ENCODE results near the gene EXOC6.

DNA sequence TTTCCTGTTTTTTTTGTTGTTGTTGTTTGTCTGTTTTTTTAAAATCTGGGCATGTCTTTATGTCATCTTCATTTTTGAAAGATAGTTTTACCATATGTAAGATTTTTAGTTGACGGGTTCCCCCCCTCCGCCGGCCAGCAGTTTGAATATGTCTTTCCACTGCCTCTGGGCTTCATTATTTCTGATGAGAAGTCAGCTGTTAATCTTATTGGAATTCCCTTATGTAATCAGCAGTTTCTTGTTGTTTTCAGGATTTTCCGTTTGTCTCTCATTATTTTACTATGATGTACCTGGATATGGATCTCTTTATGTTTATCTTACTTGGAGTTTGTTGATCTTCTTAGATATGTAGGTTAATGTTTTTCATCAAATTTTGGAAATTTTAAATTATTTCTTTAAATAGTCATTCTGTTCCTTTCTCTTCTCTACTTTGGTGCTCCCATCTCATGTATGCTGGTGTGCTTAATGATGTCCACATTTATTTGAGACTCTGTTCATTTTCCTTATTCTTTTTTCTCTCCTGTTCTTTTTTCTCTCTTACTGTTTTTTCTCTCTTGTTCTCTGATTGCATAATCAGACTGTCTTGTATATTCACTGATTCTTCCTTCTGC is 9.7 kb downstream of the EXOC6 start:
- TF ChIP-seq RARB (CRISPR knock-in tag; IDR thresholded peaks at IDR 0.05) (no peak), ISL1 (CRISPR knock-in tag; IDR thresholded peaks at IDR 0.05) (no peak), ESRRG (CRISPR knock-in tag; IDR thresholded peaks at IDR 0.05) (no peak), PPARA (CRISPR knock-in tag; IDR thresholded peaks at IDR 0.05; ENCODE audit: borderline replicate concordance) (no peak), TOX (CRISPR knock-in tag; IDR thresholded peaks at IDR 0.05; ENCODE audit: borderline replicate concordance) (no peak), ZFP30 (CRISPR knock-in tag; IDR thresholded peaks at IDR 0.05) (no peak), SNAI2 (CRISPR knock-in tag; IDR thresholded peaks at IDR 0.05) (no peak), ZNF8 (CRISPR knock-in tag; IDR thresholded peaks at IDR 0.05) (no peak)
- TF ChIP-seq, protein P1, sequence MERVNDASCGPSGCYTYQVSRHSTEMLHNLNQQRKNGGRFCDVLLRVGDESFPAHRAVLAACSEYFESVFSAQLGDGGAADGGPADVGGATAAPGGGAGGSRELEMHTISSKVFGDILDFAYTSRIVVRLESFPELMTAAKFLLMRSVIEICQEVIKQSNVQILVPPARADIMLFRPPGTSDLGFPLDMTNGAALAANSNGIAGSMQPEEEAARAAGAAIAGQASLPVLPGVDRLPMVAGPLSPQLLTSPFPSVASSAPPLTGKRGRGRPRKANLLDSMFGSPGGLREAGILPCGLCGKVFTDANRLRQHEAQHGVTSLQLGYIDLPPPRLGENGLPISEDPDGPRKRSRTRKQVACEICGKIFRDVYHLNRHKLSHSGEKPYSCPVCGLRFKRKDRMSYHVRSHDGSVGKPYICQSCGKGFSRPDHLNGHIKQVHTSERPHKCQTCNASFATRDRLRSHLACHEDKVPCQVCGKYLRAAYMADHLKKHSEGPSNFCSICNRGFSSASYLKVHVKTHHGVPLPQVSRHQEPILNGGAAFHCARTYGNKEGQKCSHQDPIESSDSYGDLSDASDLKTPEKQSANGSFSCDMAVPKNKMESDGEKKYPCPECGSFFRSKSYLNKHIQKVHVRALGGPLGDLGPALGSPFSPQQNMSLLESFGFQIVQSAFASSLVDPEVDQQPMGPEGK (CRISPR knock-in tag; IDR thresholded peaks at IDR 0.05; ENCODE audit: borderline replicate concordance): no peak

Measured in SK-N-SH treated with all-trans-retinoic acid at 6 μM for 48 hours (cell line).